Activated naive CD8-positive, alpha-beta T cell (primary cell): ENCODE data around the gene FALEC.
A peak's percentile ranks its signal among the peaks of the same experiment; 100 is the strongest.

Source experiments
- H3K27ac Mint-ChIP-seq: one replicate; pipeline ENCODE4 v1.8.0; 2021; ENCODE audit warnings: mixed read lengths
- H3K27me3 Mint-ChIP-seq: one replicate; pipeline ENCODE4 v1.8.0; 2021; ENCODE audit warnings: mixed read lengths
- H3K36me3 Mint-ChIP-seq: one replicate; pipeline ENCODE4 v1.8.0; 2021; ENCODE audit warnings: mixed read lengths
- H3K4me1 Mint-ChIP-seq: one replicate; pipeline ENCODE4 v1.8.0; 2021; ENCODE audit warnings: low read depth, mixed read lengths
- H3K4me3 Mint-ChIP-seq: one replicate; pipeline ENCODE4 v1.8.0; 2021; ENCODE audit warnings: mild to moderate bottlenecking, mixed read lengths
- H3K9me3 Mint-ChIP-seq: one replicate; pipeline ENCODE4 v1.8.0; 2021; ENCODE audit warnings: low read depth, mixed read lengths

The FALEC gene

DNA sequence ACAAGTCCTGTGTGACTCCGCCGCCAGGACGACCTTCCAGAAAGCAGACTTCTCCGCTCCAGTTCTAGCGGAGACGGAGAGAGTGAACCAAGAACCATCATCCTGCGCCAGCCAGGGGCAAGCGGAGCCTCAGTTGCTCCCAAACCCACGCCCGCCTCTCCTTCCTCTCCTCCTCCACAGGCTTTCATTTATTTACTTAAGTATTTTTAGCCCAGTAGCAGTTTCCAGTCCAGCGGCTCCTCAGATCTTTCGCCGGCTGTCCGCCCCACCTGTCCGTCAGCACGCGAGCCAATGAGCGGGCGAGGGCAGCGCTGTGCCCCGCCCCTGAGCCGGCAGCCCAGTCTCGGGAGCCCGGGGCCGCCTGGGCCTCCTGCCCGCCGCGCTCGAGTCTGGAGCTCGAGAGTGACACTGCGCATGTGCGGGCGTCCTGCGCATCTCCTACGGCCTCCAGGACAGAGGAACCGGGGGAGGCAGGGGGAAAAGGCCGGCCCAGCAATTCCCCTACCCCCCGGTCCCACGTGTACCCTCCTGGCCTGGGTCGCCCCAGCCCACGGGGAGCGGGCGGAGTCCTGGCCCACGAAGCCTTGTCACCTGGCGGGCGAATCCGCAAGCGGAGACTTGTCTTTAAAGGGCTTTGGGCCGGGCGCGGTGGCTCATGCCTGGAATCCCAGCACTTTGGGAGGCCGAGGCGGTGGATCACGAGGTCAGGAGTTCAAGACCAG, at the start of gene FALEC:
Gene FALEC, plus strand, starts transcription at position 425 of the 722 bp plus-strand sequence.
- H3K4me3 Mint-ChIP-seq, result peak within 1 kb of the TSS; percentile 92
- no peaks in the 10 kb centered on the region for H3K9me3 Mint-ChIP-seq
- H3K4me1 Mint-ChIP-seq, result peaks cover 12% of the 10 kb centered on the region
- H3K27me3 Mint-ChIP-seq, result no peaks in the 10 kb centered on the region
- peak within 1 kb of the TSS; percentile 76 for H3K27ac Mint-ChIP-seq
- peaks cover 2% of the 10 kb centered on the region for H3K36me3 Mint-ChIP-seq

DNA sequence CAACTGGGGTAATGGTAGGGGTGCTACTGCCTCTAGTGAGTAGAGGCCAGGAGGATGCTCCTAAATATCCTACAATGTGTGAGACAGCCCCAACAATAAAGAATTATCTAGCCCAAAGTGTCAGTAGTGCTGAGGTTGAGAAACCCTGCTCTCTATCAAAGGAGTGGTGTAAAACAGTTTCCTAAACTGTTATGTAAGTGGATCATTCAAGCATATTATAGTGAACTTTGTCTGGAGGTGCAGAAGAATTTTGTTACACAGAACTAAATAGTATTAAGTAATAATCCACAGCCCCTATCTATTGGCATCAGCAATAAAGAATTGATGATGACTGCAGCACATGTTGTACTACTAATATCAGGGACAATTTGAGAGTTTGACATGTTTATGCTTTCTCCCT, 48.6 kb upstream of the FALEC start:
- peaks cover 3% of the 10 kb centered on the region for H3K4me1 Mint-ChIP-seq
- H3K9me3 Mint-ChIP-seq, result no peaks in the 10 kb centered on the region
- H3K27me3 Mint-ChIP-seq, result no peaks in the 10 kb centered on the region
- H3K36me3 Mint-ChIP-seq, result peaks cover 5% of the 10 kb centered on the region
- no peak overlapping the region for H3K4me3 Mint-ChIP-seq
- no peak overlapping the region for H3K27ac Mint-ChIP-seq

DNA sequence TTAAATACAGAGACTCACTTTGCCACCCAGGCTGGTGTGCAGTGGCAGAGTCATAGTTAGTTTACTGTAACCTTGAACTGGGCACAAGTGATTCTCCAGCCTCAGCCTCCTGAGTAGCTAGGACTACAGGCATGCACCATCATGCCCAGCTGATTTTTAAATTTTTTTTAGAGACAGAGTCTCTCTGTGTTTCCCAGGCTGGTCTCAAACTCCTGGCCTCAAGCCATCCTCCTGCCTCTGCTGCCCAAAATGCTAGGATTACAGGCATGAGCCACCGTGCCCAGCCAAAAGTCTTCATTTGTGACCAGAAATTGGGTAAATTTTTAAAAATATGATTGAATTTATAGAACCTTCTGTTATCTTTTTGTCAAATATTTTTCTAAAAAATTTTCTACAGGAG, 46.3 kb upstream of the FALEC start:
- Mint-ChIP-seq H3K27me3 (no peaks in the 10 kb centered on the region), H3K36me3 (peaks cover 5% of the 10 kb centered on the region)

DNA sequence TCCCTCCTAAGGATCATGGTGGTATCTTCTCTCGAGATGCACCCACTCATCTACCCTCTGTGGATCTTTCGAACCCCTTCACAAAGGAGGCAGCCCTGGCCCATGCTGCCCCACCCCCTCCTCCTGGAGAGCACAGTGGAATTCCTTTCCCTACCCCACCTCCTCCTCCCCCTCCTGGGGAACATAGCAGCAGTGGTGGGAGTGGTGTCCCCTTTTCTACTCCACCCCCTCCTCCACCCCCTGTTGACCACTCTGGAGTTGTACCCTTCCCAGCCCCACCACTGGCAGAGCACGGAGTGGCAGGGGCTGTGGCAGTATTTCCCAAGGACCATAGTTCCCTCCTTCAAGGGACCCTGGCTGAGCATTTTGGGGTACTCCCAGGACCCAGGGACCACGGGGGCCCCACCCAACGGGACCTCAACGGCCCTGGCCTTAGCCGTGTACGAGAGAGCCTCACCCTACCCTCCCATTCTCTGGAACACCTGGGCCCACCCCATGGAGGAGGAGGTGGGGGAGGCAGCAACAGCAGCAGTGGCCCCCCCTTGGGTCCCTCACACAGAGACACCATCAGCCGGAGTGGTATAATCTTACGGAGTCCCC, 42.9 kb upstream of the FALEC start:
- peaks cover 4% of the 10 kb centered on the region for H3K4me1 Mint-ChIP-seq
- H3K9me3 Mint-ChIP-seq, result no peaks in the 10 kb centered on the region
- H3K36me3 Mint-ChIP-seq, result no peaks in the 10 kb centered on the region
- H3K27ac Mint-ChIP-seq, result no peak overlapping the region
- H3K27me3 Mint-ChIP-seq, result no peaks in the 10 kb centered on the region
- H3K4me3 Mint-ChIP-seq, result no peak overlapping the region

More for the DNA sequence above, 46.3 kb upstream of the FALEC start:
- no peak overlapping the region for H3K4me3 Mint-ChIP-seq
- H3K27ac Mint-ChIP-seq, result no peak overlapping the region
- H3K9me3 Mint-ChIP-seq, result no peaks in the 10 kb centered on the region
- peaks cover 2% of the 10 kb centered on the region for H3K4me1 Mint-ChIP-seq

DNA sequence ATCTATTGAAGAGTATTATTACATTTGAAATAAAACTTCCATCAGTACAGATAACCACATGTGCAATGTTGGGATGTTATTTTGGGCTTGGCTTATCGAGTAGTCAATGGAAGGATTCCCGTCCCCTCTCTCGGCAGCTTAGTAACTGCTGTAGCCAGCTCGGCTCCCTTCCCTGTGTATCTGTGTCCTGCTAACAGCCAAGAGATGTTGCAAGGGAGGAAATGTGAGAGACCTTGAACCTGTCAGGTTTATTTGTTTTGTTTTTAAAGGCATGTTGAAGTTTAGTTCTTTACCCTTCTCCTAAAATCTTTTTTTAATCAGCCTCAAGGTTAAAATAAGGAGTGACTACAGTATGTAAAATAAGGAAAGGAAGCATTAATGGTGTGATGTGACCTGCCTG, 41.9 kb upstream of the FALEC start:
- H3K27ac Mint-ChIP-seq, result no peak overlapping the region
- no peaks in the 10 kb centered on the region for H3K27me3 Mint-ChIP-seq
- H3K9me3 Mint-ChIP-seq, result no peaks in the 10 kb centered on the region
- peaks cover 7% of the 10 kb centered on the region for H3K4me1 Mint-ChIP-seq
- H3K36me3 Mint-ChIP-seq, result no peaks in the 10 kb centered on the region
- H3K4me3 Mint-ChIP-seq, result no peak overlapping the region

DNA sequence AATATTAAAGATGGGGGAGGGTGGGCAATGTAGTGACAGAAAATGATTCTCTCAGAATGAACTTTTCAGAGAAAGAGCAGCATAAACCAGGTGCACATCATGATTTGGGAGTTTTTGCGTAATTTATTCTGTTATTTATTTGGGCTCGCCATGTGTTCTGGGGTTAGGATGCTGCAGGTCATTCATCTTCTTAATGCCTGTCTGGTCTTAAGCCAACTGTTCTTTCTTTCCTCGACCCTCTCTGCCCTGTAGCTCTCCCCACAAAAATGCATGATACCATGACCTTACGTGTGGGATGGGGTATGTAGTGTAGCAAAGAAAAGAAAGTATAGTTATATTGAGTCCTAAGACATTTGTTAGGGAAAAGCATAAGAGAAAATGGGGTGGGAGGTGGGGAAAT, 40.7 kb upstream of the FALEC start:
- no peaks in the 10 kb centered on the region for H3K9me3 Mint-ChIP-seq
- no peak overlapping the region for H3K4me3 Mint-ChIP-seq
- H3K36me3 Mint-ChIP-seq, result no peaks in the 10 kb centered on the region
- peaks cover 10% of the 10 kb centered on the region for H3K4me1 Mint-ChIP-seq
- no peak overlapping the region for H3K27ac Mint-ChIP-seq
- no peaks in the 10 kb centered on the region for H3K27me3 Mint-ChIP-seq

DNA sequence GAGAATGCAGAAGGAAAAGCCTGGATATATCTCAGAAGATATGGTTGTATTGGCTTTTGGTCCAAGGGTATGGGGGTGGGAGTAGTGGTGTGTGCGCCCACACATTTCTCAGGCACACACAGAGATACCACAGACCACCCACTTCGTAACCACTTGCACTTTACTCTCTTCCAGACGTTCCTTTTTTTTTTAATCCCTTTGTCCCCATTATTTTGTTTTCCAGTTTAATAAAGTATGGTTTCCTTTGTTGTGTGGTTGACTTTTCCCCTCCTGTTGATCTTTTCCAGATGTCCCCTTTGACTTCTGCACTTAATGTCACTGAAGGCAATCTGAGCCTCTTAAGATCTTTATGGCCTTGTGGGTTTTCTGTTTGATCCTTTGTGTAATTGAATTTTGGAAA, 38.8 kb upstream of the FALEC start:
- Mint-ChIP-seq H3K36me3 (no peaks in the 10 kb centered on the region), H3K4me3 (no peak overlapping the region), H3K27me3 (no peaks in the 10 kb centered on the region), H3K9me3 (no peaks in the 10 kb centered on the region), H3K4me1 (peaks cover 10% of the 10 kb centered on the region), H3K27ac (peak overlapping the region; percentile 22)

DNA sequence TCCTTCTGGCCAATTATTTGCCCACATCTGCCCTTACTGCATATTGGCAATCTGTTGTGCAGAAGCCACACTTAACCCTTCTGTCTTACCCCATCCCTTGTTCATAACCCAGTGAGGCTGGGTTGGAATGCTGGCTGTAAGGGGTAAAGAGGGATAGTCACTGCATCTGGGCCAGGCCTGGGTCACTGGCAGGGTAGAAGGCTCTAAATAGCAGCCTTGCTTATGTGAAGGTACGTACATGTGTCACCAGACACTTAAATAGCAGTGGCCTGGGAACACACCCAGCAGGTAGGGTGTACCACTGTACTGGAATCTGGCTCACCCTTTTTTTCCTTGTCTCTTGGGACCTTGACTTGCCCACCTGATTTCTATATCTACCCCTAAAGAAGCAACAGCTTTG, 38.2 kb upstream of the FALEC start:
- H3K9me3 Mint-ChIP-seq, result no peaks in the 10 kb centered on the region
- H3K27me3 Mint-ChIP-seq, result no peaks in the 10 kb centered on the region
- no peak overlapping the region for H3K4me3 Mint-ChIP-seq
- peaks cover 10% of the 10 kb centered on the region for H3K4me1 Mint-ChIP-seq
- no peaks in the 10 kb centered on the region for H3K36me3 Mint-ChIP-seq
- H3K27ac Mint-ChIP-seq, result no peak overlapping the region

DNA sequence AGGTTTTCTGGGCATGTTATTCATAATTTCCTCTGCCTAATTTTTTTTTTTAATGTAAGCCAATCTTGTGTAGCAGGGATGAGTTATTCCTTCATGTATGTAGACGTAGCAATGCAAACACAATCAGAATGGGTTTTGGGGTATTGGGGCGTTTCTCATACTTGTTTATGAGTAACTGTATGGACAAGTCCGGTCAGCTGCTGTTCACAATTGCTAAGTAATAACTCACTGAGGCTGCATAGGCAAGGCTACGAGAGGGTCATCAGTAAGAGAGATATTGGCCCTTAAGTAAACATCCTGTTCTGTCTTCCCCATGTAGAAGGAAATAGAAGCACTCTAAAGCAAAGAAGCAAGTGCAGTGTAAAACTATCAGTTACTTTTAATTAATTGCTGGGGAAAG, 37.8 kb upstream of the FALEC start:
- Mint-ChIP-seq H3K4me1 (peaks cover 10% of the 10 kb centered on the region), H3K4me3 (no peak overlapping the region), H3K36me3 (no peaks in the 10 kb centered on the region), H3K9me3 (no peaks in the 10 kb centered on the region), H3K27ac (no peak overlapping the region), H3K27me3 (no peaks in the 10 kb centered on the region)

DNA sequence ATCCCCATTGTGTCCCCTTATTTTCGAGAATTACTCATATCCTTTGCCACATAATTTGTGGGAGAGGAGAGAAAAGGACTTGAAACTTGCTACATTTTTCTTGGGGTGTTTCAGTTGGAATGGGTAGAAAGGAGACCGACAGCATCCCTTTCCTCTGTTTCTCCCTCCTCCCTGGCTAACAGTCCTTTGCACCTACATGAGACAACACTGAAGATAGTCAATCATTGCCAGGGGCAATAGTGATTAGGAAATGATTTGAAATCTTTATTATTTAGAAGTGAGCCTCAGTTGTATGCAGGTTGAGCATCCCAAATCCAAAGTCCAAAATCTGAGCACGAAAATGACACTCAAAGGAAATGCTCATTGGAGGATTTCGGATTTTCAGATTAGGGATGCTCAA, 36.2 kb upstream of the FALEC start:
- Mint-ChIP-seq H3K4me1 (peaks cover 10% of the 10 kb centered on the region), H3K27me3 (no peaks in the 10 kb centered on the region), H3K36me3 (no peaks in the 10 kb centered on the region), H3K27ac (no peak overlapping the region), H3K4me3 (no peak overlapping the region), H3K9me3 (no peaks in the 10 kb centered on the region)

DNA sequence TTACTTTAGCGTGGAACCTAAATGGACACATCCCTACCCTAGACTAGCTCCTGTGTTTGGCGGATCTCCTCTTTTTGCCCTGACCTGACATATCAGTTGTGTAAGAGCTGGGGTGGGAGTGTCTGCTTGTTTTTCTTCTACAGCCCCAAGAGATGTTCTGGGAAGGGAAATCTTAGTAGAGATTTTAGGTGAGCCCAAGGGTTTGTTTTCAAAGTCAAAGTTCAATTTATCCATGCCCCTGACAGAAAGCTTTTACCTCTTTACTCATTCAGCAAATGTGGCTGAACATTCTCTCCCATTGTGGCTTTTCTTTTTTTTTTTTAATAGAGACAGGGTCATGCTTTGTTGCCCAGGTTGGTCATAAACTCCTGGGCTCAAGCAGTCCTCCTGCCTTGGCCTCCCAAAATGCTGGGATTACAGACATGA, 35.6 kb upstream of the FALEC start:
- Mint-ChIP-seq H3K27me3 (no peaks in the 10 kb centered on the region), H3K4me3 (no peak overlapping the region), H3K36me3 (no peaks in the 10 kb centered on the region), H3K4me1 (peaks cover 10% of the 10 kb centered on the region), H3K27ac (peak overlapping the region; percentile 46), H3K9me3 (no peaks in the 10 kb centered on the region)

DNA sequence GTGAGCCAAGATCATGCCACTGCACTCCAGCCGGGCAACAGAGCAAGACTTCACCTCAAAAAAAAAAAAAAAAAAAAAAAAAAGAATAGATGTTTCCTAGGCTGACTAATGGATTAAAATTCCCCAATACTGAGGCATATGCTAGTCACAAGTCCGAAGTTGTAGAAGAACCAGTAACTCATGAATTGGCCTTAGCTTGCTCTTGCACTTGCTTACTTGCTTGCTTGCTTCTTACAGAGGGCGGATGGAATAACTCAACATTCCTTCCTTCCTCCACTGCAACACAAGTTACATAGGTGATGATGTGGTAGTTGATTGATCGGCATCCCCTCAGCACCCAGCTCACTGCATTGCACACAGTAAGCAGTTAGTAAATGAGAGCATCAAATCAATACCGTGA, 31.1 kb upstream of the FALEC start:
- no peak overlapping the region for H3K27ac Mint-ChIP-seq
- H3K4me1 Mint-ChIP-seq, result peaks cover 21% of the 10 kb centered on the region
- no peak overlapping the region for H3K4me3 Mint-ChIP-seq
- no peaks in the 10 kb centered on the region for H3K27me3 Mint-ChIP-seq
- H3K9me3 Mint-ChIP-seq, result no peaks in the 10 kb centered on the region
- peaks cover 8% of the 10 kb centered on the region for H3K36me3 Mint-ChIP-seq

DNA sequence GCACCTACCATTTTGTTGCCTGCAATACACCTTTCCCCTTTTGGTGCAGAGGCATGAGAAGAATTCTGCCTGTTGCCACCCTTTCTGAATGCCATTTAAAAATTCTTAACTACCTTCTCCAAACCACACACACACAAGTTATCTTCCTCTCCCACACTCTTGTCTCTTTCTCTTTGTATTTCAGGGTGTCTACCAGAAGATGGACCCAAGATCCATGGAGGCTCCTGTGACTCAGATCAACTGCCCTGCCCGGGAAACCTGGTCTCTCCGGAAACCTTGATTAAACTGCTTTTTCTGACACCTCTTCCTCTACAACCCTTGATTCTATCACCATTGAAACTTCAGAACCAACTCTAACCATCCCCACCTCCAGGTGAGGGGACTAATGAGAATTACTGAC, 30.7 kb upstream of the FALEC start:
- H3K4me1 Mint-ChIP-seq, result peaks cover 20% of the 10 kb centered on the region
- H3K27me3 Mint-ChIP-seq, result no peaks in the 10 kb centered on the region
- peak overlapping the region; percentile 62 for H3K4me3 Mint-ChIP-seq
- H3K27ac Mint-ChIP-seq, result no peak overlapping the region
- peaks cover 8% of the 10 kb centered on the region for H3K36me3 Mint-ChIP-seq
- no peaks in the 10 kb centered on the region for H3K9me3 Mint-ChIP-seq

DNA sequence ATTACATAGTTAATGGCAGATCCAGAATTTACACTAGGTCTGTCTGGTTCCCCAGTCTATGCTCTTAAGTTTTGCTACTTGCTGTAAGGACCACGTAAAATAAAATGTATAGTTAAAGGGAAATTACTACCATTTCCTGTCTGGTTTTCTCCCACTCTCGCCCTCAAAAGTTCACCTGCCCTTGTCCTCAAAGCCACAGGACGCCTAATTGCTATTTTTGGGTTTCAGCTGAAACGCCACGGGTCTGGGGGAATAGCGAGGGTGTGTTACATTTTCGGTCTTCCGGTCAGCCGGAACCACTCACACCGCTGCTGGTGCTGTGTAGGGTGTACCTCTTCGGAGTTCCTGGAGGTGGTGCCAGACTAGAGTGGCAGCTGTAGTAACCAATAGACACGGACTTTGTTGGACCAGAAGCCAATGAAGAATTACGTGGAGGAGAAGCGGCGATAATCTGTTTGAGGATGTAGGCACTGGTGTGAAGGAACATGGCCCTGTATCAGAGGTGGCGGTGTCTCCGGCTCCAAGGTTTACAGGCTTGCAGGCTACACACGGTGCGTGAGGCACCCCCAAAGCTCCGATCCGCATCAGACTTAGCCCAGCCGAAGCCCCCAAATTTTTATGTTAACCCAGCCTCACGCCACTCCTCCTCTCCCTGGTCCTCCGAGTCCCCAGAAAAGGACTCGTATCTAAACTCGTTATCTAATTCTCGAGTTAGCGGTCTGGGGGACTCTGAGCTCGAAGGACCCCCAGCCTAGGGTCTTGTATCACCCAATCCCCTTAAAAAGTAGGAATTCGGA, 28.4 kb upstream of the FALEC start, which contains the start of gene TARS2:
Gene TARS2, plus strand, starts transcription at position 454 of the 797 bp plus-strand sequence. Its CDS starts 32 bp downstream, at position 486.
- no peaks in the 10 kb centered on the region for H3K9me3 Mint-ChIP-seq
- peaks cover 19% of the 10 kb centered on the region for H3K4me1 Mint-ChIP-seq
- no peaks in the 10 kb centered on the region for H3K27me3 Mint-ChIP-seq
- peak within 1 kb of the TSS; percentile 99 for H3K4me3 Mint-ChIP-seq
- peak within 1 kb of the TSS; percentile 99 for H3K27ac Mint-ChIP-seq
- peaks cover 15% of the 10 kb centered on the region for H3K36me3 Mint-ChIP-seq

DNA sequence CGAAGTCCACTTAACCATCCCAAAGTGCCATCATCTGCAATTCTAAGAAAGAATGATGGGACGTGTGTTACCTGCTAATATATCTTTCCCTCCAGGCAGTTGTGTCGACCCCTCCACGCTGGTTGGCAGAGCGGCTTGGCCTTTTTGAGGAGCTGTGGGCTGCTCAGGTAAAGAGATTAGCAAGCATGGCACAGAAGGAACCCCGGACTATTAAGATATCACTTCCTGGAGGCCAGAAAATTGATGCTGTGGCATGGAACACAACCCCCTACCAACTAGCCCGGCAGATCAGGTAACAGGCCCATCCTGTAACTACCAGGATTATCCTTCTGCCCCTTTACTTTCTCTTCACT, 27.8 kb upstream of the FALEC start:
- H3K27me3 Mint-ChIP-seq, result no peaks in the 10 kb centered on the region
- H3K9me3 Mint-ChIP-seq, result no peaks in the 10 kb centered on the region
- peaks cover 19% of the 10 kb centered on the region for H3K4me1 Mint-ChIP-seq
- peaks cover 16% of the 10 kb centered on the region for H3K36me3 Mint-ChIP-seq
- peak overlapping the region; percentile 99 for H3K27ac Mint-ChIP-seq
- peak overlapping the region; percentile 99 for H3K4me3 Mint-ChIP-seq
